Right lobe of liver (tissue), 4 donors: Measurements from ENCODE around the gene KCNJ2.

Experiments used
- POLR2A ChIP-seq: fragments of 450-650 bp; IDR thresholded peaks from one replicate; pipeline ENCODE4 v1.6.1; 2017; ENCODE audit warnings: antibody characterized with exemption, mild to moderate bottlenecking
- TF ChIP-seq, protein P1 (sequence below), 4 donors: fragments of 200-600 bp in 3 of 4; fragments of 450-650 bp in 1 of 4; IDR thresholded peaks; one replicate each; pipeline versions ENCODE4 v1.5.1 to v1.8.0; 2016 to 2022; ENCODE audit warnings: antibody characterized with exemption in 4 of 4, mild to moderate bottlenecking in 2 of 4
- donor health status: DM: no; HTN: no; CAD: no.
- donor health status: DM: no; HTN: no; CAD: no.
- donor health status: DM: no; HTN: yes; CAD: no.

DNA sequence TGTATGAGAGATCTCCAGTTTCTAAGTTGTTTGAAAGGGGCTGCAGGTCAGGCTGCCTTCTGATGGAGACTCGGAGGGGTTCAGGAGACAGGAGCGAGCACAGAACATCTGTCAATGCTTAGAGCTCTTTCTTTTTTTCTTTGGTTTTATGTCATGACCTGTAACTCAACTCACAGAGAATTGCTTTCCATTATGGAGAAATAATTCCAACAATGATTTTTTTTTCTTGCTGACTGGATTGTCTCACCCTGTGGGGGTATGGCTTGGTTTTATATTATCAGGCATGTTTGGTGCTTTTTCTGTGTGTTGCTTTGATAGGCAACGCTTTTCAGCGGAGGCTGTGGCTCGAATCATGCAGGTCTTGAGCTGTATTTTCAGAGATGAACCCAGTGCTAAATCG, 10.7 kb upstream of the KCNJ2 start:
- TF ChIP-seq, protein P1, sequence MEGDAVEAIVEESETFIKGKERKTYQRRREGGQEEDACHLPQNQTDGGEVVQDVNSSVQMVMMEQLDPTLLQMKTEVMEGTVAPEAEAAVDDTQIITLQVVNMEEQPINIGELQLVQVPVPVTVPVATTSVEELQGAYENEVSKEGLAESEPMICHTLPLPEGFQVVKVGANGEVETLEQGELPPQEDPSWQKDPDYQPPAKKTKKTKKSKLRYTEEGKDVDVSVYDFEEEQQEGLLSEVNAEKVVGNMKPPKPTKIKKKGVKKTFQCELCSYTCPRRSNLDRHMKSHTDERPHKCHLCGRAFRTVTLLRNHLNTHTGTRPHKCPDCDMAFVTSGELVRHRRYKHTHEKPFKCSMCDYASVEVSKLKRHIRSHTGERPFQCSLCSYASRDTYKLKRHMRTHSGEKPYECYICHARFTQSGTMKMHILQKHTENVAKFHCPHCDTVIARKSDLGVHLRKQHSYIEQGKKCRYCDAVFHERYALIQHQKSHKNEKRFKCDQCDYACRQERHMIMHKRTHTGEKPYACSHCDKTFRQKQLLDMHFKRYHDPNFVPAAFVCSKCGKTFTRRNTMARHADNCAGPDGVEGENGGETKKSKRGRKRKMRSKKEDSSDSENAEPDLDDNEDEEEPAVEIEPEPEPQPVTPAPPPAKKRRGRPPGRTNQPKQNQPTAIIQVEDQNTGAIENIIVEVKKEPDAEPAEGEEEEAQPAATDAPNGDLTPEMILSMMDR (IDR thresholded peaks at IDR 0.05) = no peak
- TF ChIP-seq POLR2A = no peak
